ENCODE measurements around the gene LSP1.

The LSP1 gene

GRCh38 chr11:1817511-1817910, 35.4 kb upstream of the LSP1 start:
- TF ChIP-seq MYC (IDR thresholded peaks at IDR 0.05; ENCODE audit: low read depth, low read length) (no peak), POLR2A (IDR thresholded peaks at IDR 0.05; ENCODE audit: extremely low read depth, insufficient read length) (no peak)
- TF ChIP-seq, protein P1, sequence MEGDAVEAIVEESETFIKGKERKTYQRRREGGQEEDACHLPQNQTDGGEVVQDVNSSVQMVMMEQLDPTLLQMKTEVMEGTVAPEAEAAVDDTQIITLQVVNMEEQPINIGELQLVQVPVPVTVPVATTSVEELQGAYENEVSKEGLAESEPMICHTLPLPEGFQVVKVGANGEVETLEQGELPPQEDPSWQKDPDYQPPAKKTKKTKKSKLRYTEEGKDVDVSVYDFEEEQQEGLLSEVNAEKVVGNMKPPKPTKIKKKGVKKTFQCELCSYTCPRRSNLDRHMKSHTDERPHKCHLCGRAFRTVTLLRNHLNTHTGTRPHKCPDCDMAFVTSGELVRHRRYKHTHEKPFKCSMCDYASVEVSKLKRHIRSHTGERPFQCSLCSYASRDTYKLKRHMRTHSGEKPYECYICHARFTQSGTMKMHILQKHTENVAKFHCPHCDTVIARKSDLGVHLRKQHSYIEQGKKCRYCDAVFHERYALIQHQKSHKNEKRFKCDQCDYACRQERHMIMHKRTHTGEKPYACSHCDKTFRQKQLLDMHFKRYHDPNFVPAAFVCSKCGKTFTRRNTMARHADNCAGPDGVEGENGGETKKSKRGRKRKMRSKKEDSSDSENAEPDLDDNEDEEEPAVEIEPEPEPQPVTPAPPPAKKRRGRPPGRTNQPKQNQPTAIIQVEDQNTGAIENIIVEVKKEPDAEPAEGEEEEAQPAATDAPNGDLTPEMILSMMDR (IDR thresholded peaks at IDR 0.05; ENCODE audit: low read depth, low read length), result no peak
- TF ChIP-seq, protein P2, sequence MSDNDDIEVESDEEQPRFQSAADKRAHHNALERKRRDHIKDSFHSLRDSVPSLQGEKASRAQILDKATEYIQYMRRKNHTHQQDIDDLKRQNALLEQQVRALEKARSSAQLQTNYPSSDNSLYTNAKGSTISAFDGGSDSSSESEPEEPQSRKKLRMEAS (IDR thresholded peaks at IDR 0.05; ENCODE audit: low read depth, low read length), result no peak
- DNase-seq (ENCODE audit: low read depth), result no peak
- H3K4me3 ChIP-seq (ENCODE audit: low read depth, low read length), result no peak overlapping the region

DNA sequence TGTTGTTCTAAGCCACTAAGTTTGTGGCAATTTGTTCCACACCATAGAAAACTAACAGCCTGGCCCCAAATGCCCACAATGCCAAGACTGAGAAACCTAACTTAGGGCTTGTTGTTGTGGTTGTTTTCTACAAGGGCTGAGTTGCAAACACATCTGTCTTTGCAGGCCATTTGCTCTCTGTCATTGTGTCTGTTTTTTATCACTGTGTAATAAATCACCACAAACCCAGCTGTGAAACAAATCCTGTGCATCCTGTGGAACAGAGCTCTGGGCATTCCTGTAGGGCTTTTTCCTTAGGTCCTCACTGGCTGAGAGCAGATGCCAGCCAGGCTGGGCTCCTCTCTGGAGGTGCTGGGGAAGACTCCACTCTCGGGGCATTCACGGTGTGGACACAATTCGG, 33.8 kb upstream of the LSP1 start:
- TF ChIP-seq, protein P1 (IDR thresholded peaks at IDR 0.05; ENCODE audit: low read depth, low read length), result no peak
- TF ChIP-seq, protein P2 (IDR thresholded peaks at IDR 0.05; ENCODE audit: low read depth, low read length), result no peak
- TF ChIP-seq POLR2A (IDR thresholded peaks at IDR 0.05; ENCODE audit: extremely low read depth, insufficient read length), result no peak
- no peak for TF ChIP-seq MYC (IDR thresholded peaks at IDR 0.05; ENCODE audit: low read depth, low read length)
- no peak for DNase-seq (ENCODE audit: low read depth)
- H3K4me3 ChIP-seq (ENCODE audit: low read depth, low read length), result no peak overlapping the region

GRCh38 chr11:1820463-1821325, 32.2 kb upstream of the LSP1 start:
- no peak for DNase-seq (ENCODE audit: low read depth)
- TF ChIP-seq, protein P1 (IDR thresholded peaks at IDR 0.05; ENCODE audit: low read depth, low read length), result no peak
- TF ChIP-seq MYC (IDR thresholded peaks at IDR 0.05; ENCODE audit: low read depth, low read length), result no peak
- TF ChIP-seq POLR2A (IDR thresholded peaks at IDR 0.05; ENCODE audit: extremely low read depth, insufficient read length), result no peak
- TF ChIP-seq, protein P2 (IDR thresholded peaks at IDR 0.05; ENCODE audit: low read depth, low read length), result no peak
- no peak overlapping the region for H3K4me3 ChIP-seq (ENCODE audit: low read depth, low read length)

GRCh38 chr11:1821562-1821961, 31.3 kb upstream of the LSP1 start:
- DNase-seq (ENCODE audit: low read depth), result no peak
- TF ChIP-seq, protein P1 (IDR thresholded peaks at IDR 0.05; ENCODE audit: low read depth, low read length), result no peak
- no peak for TF ChIP-seq POLR2A (IDR thresholded peaks at IDR 0.05; ENCODE audit: extremely low read depth, insufficient read length)
- TF ChIP-seq, protein P2 (IDR thresholded peaks at IDR 0.05; ENCODE audit: low read depth, low read length), result no peak

DNA sequence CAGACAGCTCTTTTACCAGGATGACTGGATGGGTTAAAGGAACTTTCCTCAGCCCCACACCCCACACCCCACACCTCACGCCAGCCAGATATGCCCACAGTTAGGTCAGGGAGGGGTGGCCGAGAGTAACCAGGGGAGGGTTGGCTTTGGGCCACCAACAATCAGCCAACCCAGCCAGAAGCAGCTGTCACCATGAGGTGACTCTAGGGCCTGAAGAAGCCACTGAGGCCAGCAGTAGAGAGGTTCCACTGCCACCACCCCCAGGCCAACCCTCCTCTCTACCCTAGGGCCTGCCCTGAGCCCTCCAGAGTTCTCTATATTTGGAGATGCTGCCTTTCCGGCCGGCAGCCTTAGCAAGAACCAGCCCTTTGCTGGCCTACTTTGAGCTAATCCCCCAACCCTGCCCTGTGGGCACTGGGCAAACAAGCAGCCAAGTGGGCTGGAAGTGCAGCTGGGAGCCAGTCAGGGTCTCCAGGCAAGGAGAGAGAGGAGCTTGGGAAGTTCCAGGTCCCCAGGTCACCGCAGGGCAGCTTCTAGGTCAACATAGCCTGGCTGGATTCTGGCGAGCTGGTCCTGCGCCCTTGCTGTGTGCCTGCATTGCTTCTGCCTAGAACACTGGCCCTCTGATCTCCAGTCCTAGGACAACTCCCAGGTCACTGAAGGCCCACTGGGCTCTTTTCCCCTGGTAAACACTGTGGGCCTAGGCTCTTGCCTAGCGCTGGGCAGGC, 30.1 kb upstream of the LSP1 start:
- DNase-seq (ENCODE audit: low read depth), result no peak
- no peak for TF ChIP-seq MYC (IDR thresholded peaks at IDR 0.05; ENCODE audit: low read depth, low read length)
- TF ChIP-seq, protein P1 (IDR thresholded peaks at IDR 0.05; ENCODE audit: low read depth, low read length), result no peak
- no peak for TF ChIP-seq POLR2A (IDR thresholded peaks at IDR 0.05; ENCODE audit: extremely low read depth, insufficient read length)
- TF ChIP-seq, protein P2 (IDR thresholded peaks at IDR 0.05; ENCODE audit: low read depth, low read length), result no peak
- H3K4me3 ChIP-seq (ENCODE audit: low read depth, low read length), result no peak overlapping the region

More at GRCh38 chr11:1821562-1821961, 31.3 kb upstream of the LSP1 start:
- no peak overlapping the region for H3K4me3 ChIP-seq (ENCODE audit: low read depth, low read length)

All from NB4 (cell line).